Measurements from ENCODE around the gene DMRTC2.

- no peak for TF ChIP-seq CTCF (IDR thresholded peaks at IDR 0.05; ENCODE audit: insufficient read depth, low read depth, low read length)
- no peak for TF ChIP-seq EZH2 (IDR thresholded peaks at IDR 0.05; ENCODE audit: insufficient read depth, low read length)
These were observed 37.7 kb upstream of the DMRTC2 start for GRCh38 chr19:41807176-41807575.
